Upper lobe of left lung (tissue), 4 donors: ENCODE results near the gene SRGAP3.

Experiments used
- POLR2AphosphoS5 ChIP-seq, 2 donors: sonication (generic); formaldehyde crosslinking; IDR thresholded peaks; one replicate each; pipeline ENCODE4 v1.5.1; 2017; ENCODE audit warnings: antibody characterized with exemption in 2 of 2
- TF ChIP-seq, protein P1 (sequence below), 6 experiments: fragments of 450-650 bp in 4 of 6; fragments of 200-600 bp in 2 of 6; sonication (generic) in 2 of 6; IDR thresholded peaks; one replicate each; pipeline ENCODE4 v1.5.1; 2016 to 2019; ENCODE audit warnings: antibody characterized with exemption in 6 of 6

DNA sequence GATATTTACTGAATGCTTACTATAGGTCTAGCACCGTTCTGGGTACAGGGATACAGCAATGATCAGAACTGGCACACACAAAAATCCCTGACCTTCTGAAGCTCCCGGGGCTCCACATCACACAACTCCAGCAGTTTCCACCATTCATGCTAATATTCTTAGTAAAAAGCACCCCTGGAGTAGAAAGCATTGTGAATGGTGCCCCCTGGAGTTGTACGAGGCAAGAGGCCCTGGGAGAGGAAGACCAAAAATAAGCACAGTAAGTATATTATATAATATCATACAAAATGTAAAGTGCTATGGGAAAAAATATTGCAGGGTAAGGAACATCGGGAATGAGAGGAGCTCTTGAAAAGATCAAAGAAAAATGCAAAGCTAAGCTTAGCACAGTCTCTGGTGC, 790 bp upstream of the SRGAP3 start:
- TF ChIP-seq POLR2AphosphoS5 (IDR thresholded peaks at IDR 0.05): no peak
- TF ChIP-seq, protein P1, sequence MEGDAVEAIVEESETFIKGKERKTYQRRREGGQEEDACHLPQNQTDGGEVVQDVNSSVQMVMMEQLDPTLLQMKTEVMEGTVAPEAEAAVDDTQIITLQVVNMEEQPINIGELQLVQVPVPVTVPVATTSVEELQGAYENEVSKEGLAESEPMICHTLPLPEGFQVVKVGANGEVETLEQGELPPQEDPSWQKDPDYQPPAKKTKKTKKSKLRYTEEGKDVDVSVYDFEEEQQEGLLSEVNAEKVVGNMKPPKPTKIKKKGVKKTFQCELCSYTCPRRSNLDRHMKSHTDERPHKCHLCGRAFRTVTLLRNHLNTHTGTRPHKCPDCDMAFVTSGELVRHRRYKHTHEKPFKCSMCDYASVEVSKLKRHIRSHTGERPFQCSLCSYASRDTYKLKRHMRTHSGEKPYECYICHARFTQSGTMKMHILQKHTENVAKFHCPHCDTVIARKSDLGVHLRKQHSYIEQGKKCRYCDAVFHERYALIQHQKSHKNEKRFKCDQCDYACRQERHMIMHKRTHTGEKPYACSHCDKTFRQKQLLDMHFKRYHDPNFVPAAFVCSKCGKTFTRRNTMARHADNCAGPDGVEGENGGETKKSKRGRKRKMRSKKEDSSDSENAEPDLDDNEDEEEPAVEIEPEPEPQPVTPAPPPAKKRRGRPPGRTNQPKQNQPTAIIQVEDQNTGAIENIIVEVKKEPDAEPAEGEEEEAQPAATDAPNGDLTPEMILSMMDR (IDR thresholded peaks at IDR 0.05): no peak
